Activated CD8-positive, alpha-beta T cell treated with anti-CD3 and anti-CD28 coated beads, Interleukin-2, amount 10 ng/mL, durations not matched to agents 7 days and 5 days (primary cell): ENCODE measurements around the gene LHCGR. TPM values are rescaled to one million over a fixed set of nuclear protein-coding genes. Genes with fewer than 3 reads are reported as not detected.
"Not testable (repeated sequence)": the region's sequence is repeated elsewhere in the genome, so short reads cannot be mapped to it uniquely, and the experiment has no call there.

Source experiments
- ATAC-seq: fragments of 150-1000 bp; cut with Tn5 transposase; one replicate; pipeline ENCODE4 v1.10.0; 2021; ENCODE audit warnings: moderate library complexity
- CTCF ChIA-PET: fragments of 350-600 bp; sonication (Branson Sonifier 250); formaldehyde crosslinking; loops from one replicate; lab custom pipeline; 2021; ENCODE audit warnings: antibody characterized with exemption; lab: Charles Lee
- POLR2A ChIA-PET: fragments of 350-600 bp; sonication (Branson Sonifier 250); formaldehyde crosslinking; loops from one replicate; lab custom pipeline; 2021; ENCODE audit warnings: antibody characterized with exemption; lab: Charles Lee
- DNase-seq: peaks from one replicate; pipeline ENCODE4 v3.0.0-alpha.2; 2020
- H3K27ac Mint-ChIP-seq: one replicate; pipeline ENCODE4 v1.8.0; 2021; ENCODE audit warnings: mild to moderate bottlenecking, mixed read lengths
- H3K27me3 Mint-ChIP-seq: one replicate; pipeline ENCODE4 v1.8.0; 2021; ENCODE audit warnings: low read depth, mixed read lengths
- H3K36me3 Mint-ChIP-seq: one replicate; pipeline ENCODE4 v1.8.0; 2021; ENCODE audit warnings: low read depth, mixed read lengths
- H3K4me1 Mint-ChIP-seq: one replicate; pipeline ENCODE4 v1.8.0; 2021; ENCODE audit warnings: low read depth, mixed read lengths
- H3K4me3 Mint-ChIP-seq: one replicate; pipeline ENCODE4 v1.8.0; 2021; ENCODE audit warnings: mild to moderate bottlenecking, mixed read lengths
- H3K9me3 Mint-ChIP-seq: one replicate; pipeline ENCODE4 v1.8.0; 2022; ENCODE audit warnings: mixed read lengths; ENCODE audit not compliant: insufficient read depth
- total RNA-seq, 2 experiments: library from RNA; stranded (reverse); gene quantifications; one replicate each; pipeline ENCODE4 v1.2.3, GENCODE V29; 2021

LHCGR gene
- total RNA-seq, 2 experiments from 2014 or later, result not detected

DNA sequence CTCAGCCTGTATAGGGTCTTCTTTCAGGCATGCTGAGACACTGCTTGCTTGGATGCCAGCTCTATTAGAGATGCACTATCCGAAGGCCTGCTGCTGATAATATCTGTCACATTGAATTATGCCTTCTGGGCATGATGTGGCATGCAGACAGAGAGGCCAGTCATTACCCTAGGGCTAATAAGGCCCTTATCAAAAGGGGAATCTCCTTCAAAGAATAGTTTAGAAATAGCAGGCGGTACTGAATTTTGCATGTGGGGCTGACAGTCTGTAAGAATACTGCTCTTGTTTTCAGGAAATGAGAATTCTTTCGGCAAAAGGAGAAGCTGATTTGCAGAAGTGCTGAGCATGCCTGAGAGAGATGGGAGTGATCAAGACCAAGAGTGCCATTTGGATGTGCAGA lies 13.1 kb upstream of the LHCGR start:
- Mint-ChIP-seq H3K4me1 (no peaks in the 10 kb centered on the region), H3K36me3 (no peaks in the 10 kb centered on the region), H3K27me3 (no peaks in the 10 kb centered on the region), H3K4me3 (no peak overlapping the region), H3K27ac (no peak overlapping the region), H3K9me3 (no peaks in the 10 kb centered on the region)
- ChIA-PET CTCF (no interaction called here), POLR2A (no interaction called here)
- ATAC-seq, result no peak
- DNase-seq, result no peak

GRCh38 chr2:48767330-48767729 lies 11.8 kb upstream of the LHCGR start:
- Mint-ChIP-seq H3K9me3 (no peaks in the 10 kb centered on the region), H3K27me3 (no peaks in the 10 kb centered on the region), H3K36me3 (no peaks in the 10 kb centered on the region), H3K27ac (no peak overlapping the region), H3K4me3 (no peak overlapping the region), H3K4me1 (no peaks in the 10 kb centered on the region)
- ATAC-seq (no peak), DNase-seq (no peak)
- POLR2A ChIA-PET, result no interaction called here
- CTCF ChIA-PET, result no interaction called here

GRCh38 chr2:48760826-48761225 lies 5.3 kb upstream of the LHCGR start:
- ATAC-seq, result no peak
- CTCF ChIA-PET, result no interaction called here
- Mint-ChIP-seq H3K9me3 (no peaks in the 10 kb centered on the region), H3K27me3 (peaks cover 13% of the 10 kb centered on the region), H3K36me3 (no peaks in the 10 kb centered on the region), H3K27ac (no peak overlapping the region), H3K4me1 (no peaks in the 10 kb centered on the region), H3K4me3 (no peak overlapping the region)
- no peak for DNase-seq
- POLR2A ChIA-PET, result no interaction called here

DNA sequence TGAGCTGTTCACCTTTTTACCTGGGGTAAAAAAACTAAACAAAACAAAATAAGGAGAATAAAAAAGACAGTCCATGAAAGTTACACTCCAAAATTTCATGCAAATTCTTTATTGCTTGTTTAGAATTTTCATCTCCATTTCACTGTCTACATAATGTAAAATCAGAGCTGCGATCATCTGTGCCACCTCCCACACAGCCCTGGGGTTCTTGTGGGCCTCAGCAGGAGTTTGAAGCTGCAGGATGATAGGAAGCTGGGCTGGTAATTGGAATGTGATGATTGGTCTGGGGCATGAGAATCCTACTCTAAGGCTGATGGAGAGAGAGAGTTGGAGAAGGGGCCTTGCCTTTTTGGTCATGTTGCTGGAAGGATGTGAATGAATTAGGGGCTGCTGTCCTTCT lies 4.2 kb upstream of the LHCGR start:
- Mint-ChIP-seq H3K27ac (no peak overlapping the region), H3K9me3 (no peaks in the 10 kb centered on the region), H3K4me3 (no peak overlapping the region), H3K4me1 (no peaks in the 10 kb centered on the region), H3K36me3 (no peaks in the 10 kb centered on the region), H3K27me3 (peaks cover 21% of the 10 kb centered on the region)
- ATAC-seq (no peak), DNase-seq (no peak)
- POLR2A ChIA-PET, result no interaction called here
- CTCF ChIA-PET, result no interaction called here

GRCh38 chr2:48756289-48756688 lies 765 bp upstream of the LHCGR start:
- H3K36me3 Mint-ChIP-seq, result no peaks in the 10 kb centered on the region
- H3K4me1 Mint-ChIP-seq, result peaks cover 6% of the 10 kb centered on the region
- no peak overlapping the region for H3K4me3 Mint-ChIP-seq
- no peak overlapping the region for H3K27ac Mint-ChIP-seq
- ATAC-seq (no peak), DNase-seq (no peak)
- peaks cover 21% of the 10 kb centered on the region for H3K27me3 Mint-ChIP-seq
- ChIA-PET CTCF (no interaction called here), POLR2A (no interaction called here)
- no peaks in the 10 kb centered on the region for H3K9me3 Mint-ChIP-seq

DNA sequence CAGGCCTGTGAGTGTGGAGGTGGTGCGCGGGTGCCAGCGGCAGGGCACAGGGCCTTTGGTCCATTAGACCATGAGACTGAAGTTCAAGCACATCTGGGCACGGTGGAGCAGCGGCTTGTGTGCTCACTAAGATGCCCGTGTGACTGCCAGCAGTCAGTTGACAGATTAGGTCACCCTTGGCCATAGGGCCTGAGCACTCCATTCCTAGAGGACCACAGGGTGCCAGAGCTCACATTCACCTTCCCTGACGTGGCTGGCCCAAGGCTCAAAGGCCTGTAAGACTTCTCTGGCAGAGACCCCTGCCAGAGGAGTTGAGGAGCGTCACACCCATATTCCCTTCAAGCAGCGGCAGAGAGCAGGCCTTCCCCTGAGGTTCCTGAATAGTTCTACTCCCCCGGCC lies 650 bp downstream of the LHCGR start:
- peaks cover 6% of the 10 kb centered on the region for H3K4me1 Mint-ChIP-seq
- H3K9me3 Mint-ChIP-seq, result no peaks in the 10 kb centered on the region
- no peak overlapping the region for H3K4me3 Mint-ChIP-seq
- H3K27ac Mint-ChIP-seq, result no peak overlapping the region
- ATAC-seq, result no peak
- peaks cover 21% of the 10 kb centered on the region for H3K27me3 Mint-ChIP-seq
- ChIA-PET POLR2A (no interaction called here), CTCF (no interaction called here)
- H3K36me3 Mint-ChIP-seq, result no peaks in the 10 kb centered on the region
- no peak for DNase-seq

DNA sequence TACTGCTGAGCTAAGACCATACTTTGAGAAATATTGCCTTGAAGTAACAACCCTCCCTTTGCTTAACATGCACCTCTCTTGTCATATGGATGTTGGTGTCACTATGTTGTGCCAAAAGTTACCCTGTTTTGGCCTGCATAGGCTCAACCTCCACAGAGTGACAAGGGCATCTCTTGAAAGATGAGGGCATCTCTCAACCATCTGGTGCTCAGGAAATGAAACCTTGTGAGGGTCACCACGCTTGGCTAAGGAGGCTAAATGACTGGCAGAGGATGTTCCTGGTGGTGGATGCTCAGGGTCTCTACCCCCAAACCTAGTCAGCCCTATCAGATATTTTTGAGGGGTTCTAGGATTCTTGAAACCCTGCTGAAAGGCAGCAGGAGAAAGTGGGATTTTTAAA lies 2.3 kb downstream of the LHCGR start:
- no peak for DNase-seq
- CTCF ChIA-PET, result no interaction called here
- Mint-ChIP-seq H3K4me3 (no peak overlapping the region), H3K27ac (no peak overlapping the region), H3K27me3 (peaks cover 21% of the 10 kb centered on the region), H3K9me3 (no peaks in the 10 kb centered on the region), H3K36me3 (no peaks in the 10 kb centered on the region), H3K4me1 (peaks cover 6% of the 10 kb centered on the region)
- ATAC-seq, result no peak
- POLR2A ChIA-PET, result no interaction called here

GRCh38 chr2:48750128-48750739 lies 5.3 kb downstream of the LHCGR start:
- no peak overlapping the region for H3K4me3 Mint-ChIP-seq
- no peaks in the 10 kb centered on the region for H3K9me3 Mint-ChIP-seq
- ChIA-PET POLR2A (no interaction called here), CTCF (no interaction called here)
- H3K27me3 Mint-ChIP-seq, result peaks cover 6% of the 10 kb centered on the region
- DNase-seq (no peak), ATAC-seq (no peak)
- peaks cover 6% of the 10 kb centered on the region for H3K4me1 Mint-ChIP-seq
- H3K27ac Mint-ChIP-seq, result no peak overlapping the region
- H3K36me3 Mint-ChIP-seq, result no peaks in the 10 kb centered on the region

GRCh38 chr2:48749291-48750127 lies 6.0 kb downstream of the LHCGR start:
- CTCF ChIA-PET, result no interaction called here
- Mint-ChIP-seq H3K36me3 (no peaks in the 10 kb centered on the region), H3K27me3 (no peaks in the 10 kb centered on the region), H3K4me3 (no peak overlapping the region), H3K9me3 (no peaks in the 10 kb centered on the region), H3K27ac (no peak overlapping the region), H3K4me1 (peaks cover 6% of the 10 kb centered on the region)
- DNase-seq (no peak), ATAC-seq (no peak)
- POLR2A ChIA-PET, result no interaction called here

DNA sequence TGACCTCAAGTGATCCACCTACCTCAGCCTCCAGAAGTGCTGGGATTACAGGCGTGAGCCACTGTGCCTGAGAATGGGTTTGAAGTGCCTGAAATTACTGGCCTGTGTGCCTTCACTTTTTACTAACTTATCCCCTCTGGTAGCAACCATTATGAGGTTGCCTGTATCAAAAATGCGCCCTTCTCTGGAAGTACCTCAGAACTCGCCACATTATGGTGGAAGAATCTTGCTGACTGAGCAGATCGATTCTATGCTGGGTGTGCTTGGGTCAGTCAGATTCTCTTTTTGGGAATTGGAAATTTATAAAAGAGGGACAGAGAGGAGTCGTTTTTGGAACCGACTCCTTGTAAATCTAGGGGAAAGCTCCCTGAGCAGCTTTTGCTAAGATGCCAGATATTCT lies 8.2 kb downstream of the LHCGR start:
- H3K27me3 Mint-ChIP-seq, result no peaks in the 10 kb centered on the region
- ATAC-seq (no peak), DNase-seq (no peak)
- H3K9me3 Mint-ChIP-seq, result no peaks in the 10 kb centered on the region
- ChIA-PET POLR2A (no interaction called here), CTCF (no interaction called here)
- no peaks in the 10 kb centered on the region for H3K36me3 Mint-ChIP-seq
- H3K4me3 Mint-ChIP-seq, result no peak overlapping the region
- H3K4me1 Mint-ChIP-seq, result peaks cover 2% of the 10 kb centered on the region
- no peak overlapping the region for H3K27ac Mint-ChIP-seq

GRCh38 chr2:48739236-48739635 lies 16.3 kb downstream of the LHCGR start:
- CTCF ChIA-PET, POLR2A ChIA-PET, H3K36me3 Mint-ChIP-seq, H3K27ac Mint-ChIP-seq, ATAC-seq, DNase-seq, H3K27me3 Mint-ChIP-seq, H3K4me3 Mint-ChIP-seq, H3K4me1 Mint-ChIP-seq, H3K9me3 Mint-ChIP-seq: not testable (repeated sequence)

DNA sequence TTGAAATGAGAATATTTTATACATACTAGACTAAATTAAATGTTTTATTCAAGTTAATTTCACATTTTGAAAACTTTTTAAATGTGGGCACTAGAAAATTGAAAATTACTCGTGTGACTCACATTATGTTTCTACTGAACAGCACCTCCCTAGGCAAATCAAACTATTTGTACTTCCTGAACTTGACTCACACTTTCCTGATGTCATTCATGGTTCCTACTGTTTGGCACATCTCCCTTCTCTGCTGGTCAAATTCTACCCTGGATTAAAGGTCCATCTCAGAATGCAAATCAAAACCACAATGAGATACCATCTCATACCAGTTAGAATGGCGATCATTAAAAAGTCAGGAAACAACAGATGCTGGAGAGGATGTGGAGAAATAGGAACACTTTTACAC lies 16.7 kb downstream of the LHCGR start:
- Mint-ChIP-seq H3K4me1 (no peaks in the 10 kb centered on the region), H3K36me3 (no peaks in the 10 kb centered on the region), H3K9me3 (no peaks in the 10 kb centered on the region), H3K27me3 (no peaks in the 10 kb centered on the region), H3K27ac (no peak overlapping the region), H3K4me3 (no peak overlapping the region)
- POLR2A ChIA-PET, result no interaction called here
- CTCF ChIA-PET, result no interaction called here
- DNase-seq, result no peak
- no peak for ATAC-seq
